ENCODE results near the gene SDR9C7. TPM values are rescaled to one million over a fixed set of nuclear protein-coding genes. Genes with fewer than 3 reads are reported as not detected.
A peak's percentile ranks its signal among the peaks of the same experiment; 100 is the strongest.
"Not testable (repeated sequence)": the region's sequence is repeated elsewhere in the genome, so short reads cannot be mapped to it uniquely, and the experiment has no call there.

Gene SDR9C7
- total and polyA plus RNA-seq, 2 of the 8 experiments (the other 6 are each of a cell fraction or from before 2014, with no cell fraction given) = 0.11 TPM; not detected in 1

DNA sequence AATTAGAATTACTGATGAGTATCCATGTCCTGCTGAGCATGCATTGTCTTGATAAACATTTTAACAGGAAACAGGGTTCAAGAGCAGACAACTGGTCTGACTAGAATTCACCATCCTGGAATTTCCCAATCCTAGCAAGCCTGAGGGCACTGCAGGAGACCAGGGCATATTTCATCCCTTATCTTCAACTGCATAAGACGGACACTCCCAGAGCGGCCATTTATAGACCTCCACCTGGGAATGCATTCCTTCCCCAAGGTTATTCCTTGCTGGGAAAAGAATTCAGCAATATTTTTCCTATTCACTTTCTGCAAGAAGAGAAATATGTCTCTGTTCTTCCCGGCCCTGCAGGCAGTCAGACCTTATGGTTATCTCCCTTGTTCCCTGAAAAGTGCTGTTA lies 51.8 kb downstream of the SDR9C7 start:
- DNase-seq (ENCODE audit: low read depth in 1 of 2, low spot score in 2 of 2); CTCF ChIA-PET (ENCODE audit: partially characterized antibody): not testable (repeated sequence)

More for the DNA sequence above, 51.8 kb downstream of the SDR9C7 start:
- peaks cover 48 to 62% of the 10 kb centered on the region in 2 experiments for H3K9me3 ChIP-seq (ENCODE audit: insufficient read depth in 2 of 2, low read depth in 1 of 2, low read length in 1 of 2)
- peak in 1 of 2 experiments; percentile 79; a peak in 1 of 3 replicates for TF ChIP-seq EP300 (IDR thresholded peaks at IDR 0.05; ENCODE audit: borderline replicate concordance in 1 of 2, low read depth in 2 of 2, low read length in 2 of 2)
- H3K79me2 ChIP-seq (ENCODE audit: control insufficient read depth in 1 of 2, insufficient read depth in 2 of 2, low read length in 2 of 2); H2BK120ac ChIP-seq (replicated peaks; ENCODE audit: low read depth, low read length); H2AFZ ChIP-seq (ENCODE audit: low read length); H4K5ac ChIP-seq (ENCODE audit: insufficient read length, low read depth, low read length); H3K4ac ChIP-seq (replicated peaks; ENCODE audit: insufficient read length, low read depth, low read length); H4K8ac ChIP-seq (ENCODE audit: extremely low read depth, insufficient read depth, low read length); H3K23me2 ChIP-seq (ENCODE audit: low read depth, low read length); H2AK5ac ChIP-seq (ENCODE audit: low read depth, low read length); H3K23ac ChIP-seq (ENCODE audit: insufficient read length); H3K79me1 ChIP-seq (ENCODE audit: low read depth, low read length); H2BK12ac ChIP-seq (ENCODE audit: low read depth, low read length); H3K56ac ChIP-seq (replicated peaks; ENCODE audit: insufficient read length, low read depth, low read length); H3K4me3 ChIP-seq (ENCODE audit: extremely low read depth in 1 of 4, insufficient read depth in 2 of 4, low read depth in 3 of 4, low read length in 4 of 4); H2BK5ac ChIP-seq (ENCODE audit: low read depth, low read length); H3K4me2 ChIP-seq (ENCODE audit: insufficient read depth in 1 of 2, low read depth in 2 of 2, low read length in 2 of 2); H3K4me1 ChIP-seq (replicated peaks in 1 of 4; ENCODE audit: control insufficient read depth in 3 of 4, insufficient read depth in 4 of 4, low read length in 3 of 4); H3K9ac ChIP-seq (replicated peaks in 1 of 4; ENCODE audit: extremely low read depth in 1 of 4, low read depth in 3 of 4, low read length in 3 of 4); H2BK20ac ChIP-seq (ENCODE audit: low read length); H3K36me3 ChIP-seq (ENCODE audit: control insufficient read depth in 2 of 4, insufficient read depth in 4 of 4, low read length in 3 of 4); H4K91ac ChIP-seq (replicated peaks; ENCODE audit: insufficient read length, low read length); FAIRE-seq; H2BK15ac ChIP-seq (ENCODE audit: low read length); H3K14ac ChIP-seq (ENCODE audit: insufficient read length); H3K27me3 ChIP-seq (replicated peaks in 1 of 4; ENCODE audit: control insufficient read depth in 3 of 4, extremely low read depth in 1 of 4, insufficient read depth in 3 of 4, low read length in 3 of 4); H3K27ac ChIP-seq (ENCODE audit: low read depth, low read length); H3K18ac ChIP-seq (ENCODE audit: extremely low read depth, low read length); POLR2A ChIA-PET (ENCODE audit: partially characterized antibody); H4K20me1 ChIP-seq (replicated peaks in 1 of 2; ENCODE audit: control insufficient read depth in 1 of 2, insufficient read depth in 2 of 2, low read length in 2 of 2): not testable (repeated sequence)
- 84% methylated on average over 3 of the region's 3 CpGs; no CpG with 5 or more reads in 1 of the 2 experiments for WGBS, 2 experiments (ENCODE audit: extremely low coverage in 1 of 2, insufficient coverage in 1 of 2, insufficient read length in 1 of 2, insufficient replicate concordance in 2 of 2, low coverage in 1 of 2, low lambda C conversion rate in 2 of 2, missing lambda C conversion rate in 1 of 2)

Data from H1 (cell line).